ENCODE measurements around the gene PPL. TPM values are rescaled to one million over a fixed set of nuclear protein-coding genes. Genes with fewer than 3 reads are reported as not detected.

PPL gene
- polyA plus RNA-seq, 6 donors from 2014 or later = 0.05 to 1.3 (median 0.16) TPM; not detected in 1

DNA sequence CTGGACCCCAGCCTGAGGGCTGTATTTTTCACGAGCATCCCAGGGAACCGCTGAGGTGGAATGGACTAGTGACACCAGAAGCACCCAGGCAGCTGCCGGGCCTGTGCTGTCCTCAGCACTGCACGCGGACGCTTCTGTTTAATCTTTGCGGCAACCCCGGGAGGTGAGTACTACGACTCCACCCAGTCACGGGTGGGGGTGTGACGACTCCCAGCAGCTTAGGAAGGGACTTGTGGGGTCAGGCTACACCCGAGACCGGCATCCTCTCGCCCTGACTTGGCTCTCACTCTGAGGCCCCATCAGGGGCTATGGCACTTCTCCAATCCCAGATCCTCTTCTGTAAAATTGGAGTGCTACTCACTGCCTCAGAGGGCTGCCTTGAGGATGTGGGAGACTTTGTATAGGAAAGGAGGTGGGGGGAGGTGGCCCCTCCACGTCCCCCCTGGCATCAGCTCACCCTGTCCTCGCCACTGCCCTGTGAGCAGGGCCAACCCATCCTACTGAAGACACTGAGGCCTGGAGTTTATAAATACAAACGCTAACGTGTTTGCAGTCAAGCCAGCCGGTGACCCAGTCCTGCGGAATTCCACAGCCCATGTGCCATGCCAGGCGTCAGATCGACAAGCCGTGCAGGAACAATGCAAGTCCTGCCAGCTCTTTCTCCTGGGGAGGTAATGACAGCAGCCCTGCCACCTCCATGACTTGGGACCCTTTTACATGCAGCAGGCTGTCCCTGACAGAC is 44.4 kb downstream of the PPL start:
- DNase-seq (no peak), ATAC-seq (ENCODE audit: low read depth in 2 of 2) (no peak)
- H3K27me3 Mint-ChIP-seq = peaks cover 0 to 8% (median 3%) of the 10 kb centered on the region in 3 donors
- no peaks in the 10 kb centered on the region for H3K9me3 Mint-ChIP-seq
- peak overlapping the region in 1 of 6 donors; percentile 56 for H3K27ac Mint-ChIP-seq
- H3K36me3 Mint-ChIP-seq = no peaks in the 10 kb centered on the region
- H3K4me3 Mint-ChIP-seq = no peak overlapping the region
- no peaks in the 10 kb centered on the region for H3K4me1 Mint-ChIP-seq

DNA sequence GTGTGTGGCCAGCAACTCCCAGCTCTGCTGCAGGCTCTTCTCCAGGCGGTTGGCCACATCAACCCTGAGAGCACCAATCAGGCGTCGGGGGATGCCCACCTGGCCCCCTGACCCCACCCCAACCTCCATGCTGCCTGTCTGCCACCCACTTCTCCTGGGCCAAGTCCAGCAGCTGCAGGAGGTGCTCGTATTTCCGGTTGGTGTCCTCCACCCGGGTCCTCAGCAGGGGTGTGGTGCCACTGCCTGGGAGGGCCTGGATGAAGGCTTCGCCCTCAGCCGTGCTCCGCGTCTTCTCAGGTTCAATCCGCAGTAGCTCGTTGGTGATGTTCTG is 45.1 kb downstream of the PPL start:
- DNase-seq (no peak), ATAC-seq (ENCODE audit: low read depth in 2 of 2) (no peak)
- Mint-ChIP-seq H3K27me3 (peaks cover 0 to 8% (median 0%) of the 10 kb centered on the region in 3 donors), H3K27ac (no peak overlapping the region), H3K4me1 (no peaks in the 10 kb centered on the region), H3K4me3 (no peak overlapping the region), H3K36me3 (no peaks in the 10 kb centered on the region), H3K9me3 (no peaks in the 10 kb centered on the region)

DNA sequence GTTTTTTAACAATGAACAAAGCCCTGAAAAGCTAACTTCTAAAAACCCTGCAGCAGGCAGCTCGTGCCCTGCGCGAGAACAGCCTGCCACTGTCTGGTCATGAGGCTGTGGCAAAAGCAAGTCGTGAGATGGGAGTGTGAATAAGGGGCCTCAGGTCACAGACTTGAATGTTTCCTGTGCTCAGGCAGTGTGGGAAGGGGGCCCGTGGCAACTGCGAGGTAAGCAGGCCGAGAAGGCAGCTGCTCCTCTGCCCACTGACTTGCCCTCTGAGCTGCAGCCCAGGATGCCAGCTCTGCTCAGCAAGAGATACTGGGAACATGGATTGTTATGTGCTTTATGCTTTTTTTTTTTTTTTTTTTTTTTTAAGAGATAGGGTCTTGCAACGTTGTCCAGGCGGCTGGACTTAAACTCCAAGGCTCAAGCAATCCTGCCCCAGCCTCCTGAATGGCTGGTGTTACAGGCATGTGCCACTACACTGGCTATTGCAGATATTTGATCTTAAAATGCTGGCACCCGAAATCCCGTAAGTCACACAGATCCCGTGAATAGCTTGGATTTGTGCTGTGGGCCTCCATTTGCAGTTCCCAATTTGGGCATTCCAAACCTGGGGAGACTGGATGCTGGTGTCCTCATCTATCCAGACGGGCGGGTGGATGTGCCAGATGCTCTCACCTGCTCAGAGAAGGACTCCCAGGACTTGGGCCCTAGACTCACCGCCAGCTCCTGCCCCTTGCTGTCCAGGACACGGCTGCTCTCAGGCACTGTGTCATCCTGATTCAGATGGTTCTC is 45.7 kb downstream of the PPL start:
- ATAC-seq (ENCODE audit: low read depth in 2 of 2) = no peak
- no peaks in the 10 kb centered on the region for H3K4me1 Mint-ChIP-seq
- H3K9me3 Mint-ChIP-seq = no peaks in the 10 kb centered on the region
- H3K27me3 Mint-ChIP-seq = peaks cover 0 to 6% (median 0%) of the 10 kb centered on the region in 3 donors
- no peak overlapping the region for H3K27ac Mint-ChIP-seq
- DNase-seq = no peak
- no peak overlapping the region for H3K4me3 Mint-ChIP-seq
- H3K36me3 Mint-ChIP-seq = no peaks in the 10 kb centered on the region

DNA sequence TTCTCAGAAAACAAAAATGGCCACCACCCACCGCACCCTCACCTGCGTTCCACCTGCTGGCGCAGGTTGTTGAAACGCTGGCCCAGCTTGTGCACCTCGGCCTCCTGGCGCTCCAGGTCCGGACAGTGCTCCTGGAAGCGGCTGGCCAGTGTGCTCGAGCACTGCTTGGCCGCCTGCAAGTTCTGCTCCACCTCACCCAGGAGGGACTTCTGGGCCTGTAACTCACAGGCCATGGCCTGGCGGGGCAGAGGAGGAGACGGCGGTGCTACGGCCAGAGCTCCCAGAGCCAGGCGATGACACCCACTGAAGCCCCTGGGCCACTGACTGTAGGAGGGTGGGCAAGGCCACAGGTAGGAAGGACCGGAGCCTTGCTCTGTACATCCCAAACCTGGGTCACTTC is 46.3 kb downstream of the PPL start:
- Mint-ChIP-seq H3K4me3 (no peak overlapping the region), H3K4me1 (peaks cover 0 to 3% (median under 1%) of the 10 kb centered on the region in 3 donors), H3K27ac (peak overlapping the region in 1 of 6 donors; percentile 88), H3K36me3 (peaks cover 3 to 6% of the 10 kb centered on the region in 2 donors), H3K27me3 (peaks cover 0 to under 1% (median 0%) of the 10 kb centered on the region in 3 donors), H3K9me3 (no peaks in the 10 kb centered on the region)
- ATAC-seq (ENCODE audit: low read depth in 2 of 2) (no peak), DNase-seq (no peak)

DNA sequence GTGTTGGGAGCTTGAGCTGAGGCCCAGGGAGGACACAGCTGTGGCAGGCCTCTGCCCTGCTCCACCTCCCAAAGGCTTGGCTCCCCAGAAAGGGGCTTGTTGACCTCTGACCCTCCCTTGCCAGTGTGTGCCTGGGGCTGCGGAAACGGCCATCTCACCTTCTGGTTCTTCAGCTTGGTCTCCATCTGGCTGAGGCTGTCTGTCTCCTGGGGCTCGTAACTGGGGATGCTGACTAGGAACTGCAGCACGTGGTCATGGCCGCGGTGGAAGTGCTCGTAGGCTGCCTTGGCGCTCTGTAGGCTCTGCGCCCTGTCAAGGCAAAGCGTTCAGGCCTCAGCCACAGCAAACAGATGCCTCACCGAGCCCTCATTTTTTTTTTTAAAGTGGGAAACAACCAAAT is 46.9 kb downstream of the PPL start:
- no peaks in the 10 kb centered on the region for H3K9me3 Mint-ChIP-seq
- ATAC-seq (ENCODE audit: low read depth in 2 of 2) (no peak), DNase-seq (no peak)
- H3K4me1 Mint-ChIP-seq = peaks cover 2 to 7% (median 3%) of the 10 kb centered on the region in 3 donors
- H3K27ac Mint-ChIP-seq = no peak overlapping the region
- no peaks in the 10 kb centered on the region for H3K27me3 Mint-ChIP-seq
- no peak overlapping the region for H3K4me3 Mint-ChIP-seq
- peaks cover 8 to 12% of the 10 kb centered on the region in 2 donors for H3K36me3 Mint-ChIP-seq

DNA sequence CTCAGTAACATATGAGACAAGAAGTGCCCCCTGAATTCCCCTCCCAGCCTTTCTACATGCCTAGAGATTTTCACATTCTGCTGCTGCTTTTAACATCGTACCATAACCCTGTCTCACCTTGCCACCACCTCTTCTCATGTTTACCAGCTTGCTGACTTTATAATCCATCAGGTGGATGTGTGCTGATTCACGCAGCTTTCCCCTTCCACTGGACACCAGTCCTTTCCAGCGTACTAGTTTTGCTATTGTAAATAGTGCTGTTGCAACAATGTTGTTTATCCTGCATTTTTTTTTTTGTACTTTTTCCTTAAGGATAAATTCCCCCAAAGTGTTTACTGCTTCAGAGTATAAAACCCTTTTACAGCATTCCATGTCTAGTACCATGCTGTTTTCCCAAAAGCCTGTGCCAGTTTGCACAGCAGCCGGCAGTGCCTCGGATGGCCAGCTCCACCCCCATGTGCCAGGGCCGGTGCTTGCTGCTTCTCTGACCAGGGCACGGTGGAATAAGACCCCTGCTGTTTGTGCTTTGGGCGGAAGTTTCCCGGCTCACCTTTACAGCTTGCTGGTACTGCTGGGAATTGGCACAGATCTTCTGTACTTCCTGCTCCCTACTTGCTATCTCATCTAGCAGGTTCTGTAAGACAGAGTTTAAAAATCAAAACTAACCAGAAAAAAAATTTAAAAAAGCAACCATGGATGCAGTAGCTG is 48.4 kb downstream of the PPL start:
- no peak for DNase-seq
- no peaks in the 10 kb centered on the region for H3K27me3 Mint-ChIP-seq
- H3K4me3 Mint-ChIP-seq = no peak overlapping the region
- H3K27ac Mint-ChIP-seq = peak overlapping the region in 1 of 6 donors; percentile 75
- peaks cover 0 to 3% (median 0%) of the 10 kb centered on the region in 7 donors for H3K9me3 Mint-ChIP-seq
- peaks cover 15 to 26% of the 10 kb centered on the region in 2 donors for H3K36me3 Mint-ChIP-seq
- peaks cover 4 to 14% (median 9%) of the 10 kb centered on the region in 3 donors for H3K4me1 Mint-ChIP-seq
- no peak for ATAC-seq (ENCODE audit: low read depth in 2 of 2)

DNA sequence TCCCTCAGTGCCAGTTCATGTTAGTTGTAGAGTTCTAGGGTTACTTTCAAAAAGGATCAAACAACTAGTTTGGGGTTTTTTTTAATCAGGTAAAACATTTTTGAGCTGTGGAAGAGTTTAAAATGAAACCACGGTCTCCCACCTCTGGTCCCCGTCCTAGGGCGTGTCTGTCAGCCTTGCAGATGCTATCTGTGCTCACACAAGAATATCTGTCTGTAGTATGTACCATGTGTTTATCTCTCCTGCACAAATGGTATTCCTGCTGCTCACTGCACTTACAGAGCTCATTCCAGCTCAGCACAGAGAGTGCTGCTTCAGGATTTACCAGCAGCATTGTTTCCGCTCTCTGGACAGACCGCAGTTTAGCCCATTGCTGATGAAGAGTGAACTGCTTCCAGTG is 50.8 kb downstream of the PPL start:
- Mint-ChIP-seq H3K4me3 (no peak overlapping the region), H3K27ac (peak overlapping the region in 2 of 6 donors; percentile 31 to 37), H3K27me3 (no peaks in the 10 kb centered on the region), H3K9me3 (peaks cover 0 to 3% (median 0%) of the 10 kb centered on the region in 7 donors), H3K36me3 (peaks cover 20 to 34% of the 10 kb centered on the region in 2 donors), H3K4me1 (peaks cover 4 to 17% (median 9%) of the 10 kb centered on the region in 3 donors)
- DNase-seq (no peak), ATAC-seq (ENCODE audit: low read depth in 2 of 2) (no peak)

DNA sequence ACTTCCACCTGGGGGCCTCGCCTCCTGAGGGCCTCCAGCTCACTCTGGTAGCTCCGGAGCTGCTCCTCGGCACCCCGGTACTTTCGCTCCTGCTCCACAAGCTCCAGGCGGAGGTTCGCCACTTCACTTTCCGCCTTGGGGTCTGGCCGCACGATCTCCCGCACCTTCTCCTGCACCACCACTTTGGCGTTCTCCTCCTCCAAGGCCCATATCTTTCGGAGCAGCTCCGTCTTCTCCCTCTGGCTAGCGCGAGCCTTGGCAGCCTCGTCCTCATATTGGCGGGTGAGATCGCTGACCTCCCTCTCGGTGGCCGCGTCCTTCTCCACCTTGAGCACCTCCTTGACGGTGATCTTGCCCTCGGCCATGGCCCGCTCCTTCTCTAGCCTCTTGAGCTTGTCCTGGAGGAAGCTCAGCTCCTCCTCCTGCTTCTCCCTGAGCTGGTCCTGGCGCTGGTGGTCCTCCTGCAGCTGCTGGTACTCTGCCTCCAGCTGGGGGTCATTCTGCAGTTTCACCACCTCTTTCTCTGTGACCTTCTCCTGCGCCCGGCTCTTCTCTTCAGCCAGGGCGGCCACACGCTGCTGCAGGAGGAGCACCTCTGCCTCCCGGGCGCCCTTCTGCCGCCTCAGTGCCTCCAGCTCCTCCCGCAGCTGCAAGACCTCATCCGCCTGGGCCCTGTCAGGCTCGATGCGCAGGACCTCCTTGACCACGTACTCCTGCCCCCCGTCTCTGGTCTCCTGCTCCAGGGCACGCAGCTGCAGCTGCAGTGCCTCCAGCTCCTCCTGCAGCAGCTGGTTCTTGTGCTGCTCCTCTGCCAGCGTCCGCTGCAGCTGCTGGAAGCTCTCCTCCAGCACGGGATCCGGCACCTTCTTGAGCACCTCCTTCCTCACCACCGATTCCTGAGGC is 51.7 kb downstream of the PPL start:
- H3K27me3 Mint-ChIP-seq = no peaks in the 10 kb centered on the region
- H3K4me3 Mint-ChIP-seq = no peak overlapping the region
- H3K27ac Mint-ChIP-seq = peak overlapping the region in 2 of 6 donors; percentile 56 to 64
- ATAC-seq (ENCODE audit: low read depth in 2 of 2) (no peak), DNase-seq (no peak)
- H3K4me1 Mint-ChIP-seq = peaks cover 4 to 17% (median 9%) of the 10 kb centered on the region in 3 donors
- H3K36me3 Mint-ChIP-seq = peaks cover 20 to 40% of the 10 kb centered on the region in 2 donors
- peaks cover 0 to 3% (median 0%) of the 10 kb centered on the region in 7 donors for H3K9me3 Mint-ChIP-seq

DNA sequence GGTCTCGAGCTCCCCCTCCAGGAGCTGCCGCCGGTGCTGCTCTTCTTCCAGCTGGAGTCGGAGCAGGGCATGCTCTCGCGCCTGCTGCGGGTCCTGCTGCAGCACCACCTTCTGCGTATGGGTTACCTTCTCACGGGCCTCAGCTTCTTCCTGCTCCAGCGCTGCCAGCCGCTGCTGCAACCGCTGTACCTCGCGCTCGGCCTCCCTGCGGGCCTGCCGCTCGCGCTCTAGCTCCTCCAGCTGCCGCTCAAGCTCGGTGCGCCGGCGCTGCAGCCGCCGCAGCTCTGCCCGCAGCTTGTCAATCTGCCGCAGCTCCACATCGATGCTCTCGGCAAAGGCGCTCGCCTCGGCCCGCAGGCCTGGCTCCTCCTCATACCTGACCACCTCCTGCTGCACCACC is 52.7 kb downstream of the PPL start:
- Mint-ChIP-seq H3K27ac (peak overlapping the region in 2 of 6 donors; percentile 56 to 88), H3K36me3 (peaks cover 20 to 40% of the 10 kb centered on the region in 2 donors), H3K4me3 (no peak overlapping the region), H3K9me3 (peaks cover 0 to 3% (median 0%) of the 10 kb centered on the region in 7 donors), H3K27me3 (no peaks in the 10 kb centered on the region), H3K4me1 (peaks cover 4 to 17% (median 9%) of the 10 kb centered on the region in 3 donors)
- ATAC-seq (ENCODE audit: low read depth in 2 of 2) = no peak
- no peak for DNase-seq

DNA sequence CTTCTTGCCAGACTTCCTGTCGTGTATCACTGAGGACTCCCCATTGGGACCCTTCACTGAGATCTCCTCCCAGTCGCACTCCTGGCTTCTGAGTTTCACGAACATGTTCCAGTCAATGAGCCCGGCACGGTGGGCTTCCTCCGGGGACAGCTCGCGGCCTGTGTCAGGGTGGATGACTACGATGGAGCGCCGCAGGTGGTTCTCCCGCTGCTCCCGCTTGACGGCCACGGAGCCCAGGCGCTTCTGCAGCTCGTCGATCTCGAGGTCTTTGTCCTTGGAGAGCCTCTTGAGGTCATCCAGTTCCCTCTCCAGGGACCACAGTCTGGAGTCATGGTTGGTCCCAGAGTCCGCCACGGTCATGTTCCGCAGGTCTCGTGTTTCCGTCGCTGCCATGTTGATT is 53.4 kb downstream of the PPL start:
- H3K9me3 Mint-ChIP-seq = peaks cover 0 to 3% (median 0%) of the 10 kb centered on the region in 7 donors
- ATAC-seq (ENCODE audit: low read depth in 2 of 2) = no peak
- H3K4me1 Mint-ChIP-seq = peaks cover 4 to 17% (median 9%) of the 10 kb centered on the region in 3 donors
- H3K27ac Mint-ChIP-seq = no peak overlapping the region
- H3K36me3 Mint-ChIP-seq = peaks cover 20 to 40% of the 10 kb centered on the region in 2 donors
- no peak overlapping the region for H3K4me3 Mint-ChIP-seq
- H3K27me3 Mint-ChIP-seq = no peaks in the 10 kb centered on the region
- DNase-seq = no peak

DNA sequence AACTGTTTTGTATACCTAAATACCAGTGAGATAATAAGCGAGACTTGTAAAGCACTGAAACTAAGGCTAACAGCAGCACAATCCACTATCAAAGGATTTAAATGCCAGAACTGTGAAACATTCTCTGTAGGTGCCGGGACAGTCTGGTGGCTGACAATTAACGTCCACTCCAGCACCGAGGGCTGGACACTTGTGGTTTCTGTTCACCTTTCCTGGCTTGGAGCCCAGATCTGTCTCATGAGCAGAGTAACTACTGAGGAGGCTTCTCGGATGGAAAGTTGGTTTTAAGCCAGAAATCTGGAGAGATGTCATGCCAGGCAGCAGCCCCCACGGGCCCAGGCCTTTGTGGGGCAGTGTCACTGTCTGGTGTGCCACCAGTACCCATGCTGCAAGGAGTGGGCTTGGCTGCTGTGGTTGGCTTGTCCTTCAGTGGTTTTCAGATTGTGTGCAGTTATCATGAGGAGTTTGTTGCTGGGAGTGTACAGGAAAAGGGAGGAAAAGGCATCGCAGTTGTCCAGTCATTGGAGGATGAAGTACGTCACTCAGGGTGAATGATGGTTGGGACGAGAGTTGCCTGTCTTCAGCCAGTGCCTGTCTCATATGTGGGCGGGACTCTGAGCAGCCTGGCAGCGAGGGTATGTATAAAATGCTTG is 54.2 kb downstream of the PPL start:
- DNase-seq (no peak), ATAC-seq (ENCODE audit: low read depth in 2 of 2) (no peak)
- H3K36me3 Mint-ChIP-seq = peaks cover 20 to 40% of the 10 kb centered on the region in 2 donors
- no peak overlapping the region for H3K4me3 Mint-ChIP-seq
- no peaks in the 10 kb centered on the region for H3K27me3 Mint-ChIP-seq
- no peak overlapping the region for H3K27ac Mint-ChIP-seq
- H3K4me1 Mint-ChIP-seq = peaks cover 4 to 17% (median 9%) of the 10 kb centered on the region in 3 donors
- peaks cover 0 to 3% (median 0%) of the 10 kb centered on the region in 7 donors for H3K9me3 Mint-ChIP-seq

DNA sequence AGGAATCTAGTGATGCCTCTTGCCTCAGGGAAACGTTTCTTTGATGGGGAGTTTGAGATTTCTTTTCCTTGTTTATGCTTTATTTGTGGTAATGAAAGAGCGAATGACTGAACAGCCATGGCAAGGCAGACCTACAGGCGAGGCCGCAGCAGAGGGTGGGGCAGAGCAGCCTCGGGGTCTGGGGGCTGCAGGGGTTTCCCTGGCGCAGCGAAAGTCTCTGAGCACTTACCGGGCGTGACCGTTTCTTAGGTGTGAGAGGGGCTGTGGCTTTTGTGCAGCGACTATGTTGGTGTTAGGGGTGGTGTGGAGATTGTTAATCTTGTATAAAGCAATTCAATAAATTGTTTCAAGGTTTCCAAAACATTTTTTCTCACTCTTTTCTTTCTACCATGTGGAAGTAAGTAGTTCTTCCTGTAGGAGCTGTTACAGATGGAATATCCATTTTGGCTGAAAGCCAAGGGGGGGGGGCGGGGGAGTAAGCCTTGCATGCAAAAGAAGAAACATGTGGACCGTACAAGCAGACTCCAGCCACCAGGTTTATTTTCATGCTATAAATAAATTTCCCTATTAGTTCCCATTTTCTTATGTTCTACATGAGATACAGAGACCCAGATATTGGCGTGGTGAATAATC is 54.8 kb downstream of the PPL start:
- peaks cover 0 to 3% (median 0%) of the 10 kb centered on the region in 7 donors for H3K9me3 Mint-ChIP-seq
- peaks cover 20 to 45% of the 10 kb centered on the region in 2 donors for H3K36me3 Mint-ChIP-seq

More for the DNA sequence above, 54.8 kb downstream of the PPL start:
- Mint-ChIP-seq H3K4me1 (peaks cover 4 to 17% (median 9%) of the 10 kb centered on the region in 3 donors), H3K27ac (peak overlapping the region in 1 of 6 donors; percentile 44), H3K4me3 (no peak overlapping the region), H3K27me3 (no peaks in the 10 kb centered on the region)
- DNase-seq = no peak
- ATAC-seq (ENCODE audit: low read depth in 2 of 2) = no peak
